Stimulated activated CD8-positive, alpha-beta memory T cell treated with anti-CD3 and anti-CD28 coated beads, Interleukin-15, amount 100 ng/mL, for 1 hour (primary cell): ENCODE results near the gene AKR1B15.

Source experiments
- DNase-seq: peaks from one replicate; pipeline ENCODE4 v3.0.0-alpha.2; 2020; ENCODE audit warnings: low read depth

The AKR1B15 gene

DNA sequence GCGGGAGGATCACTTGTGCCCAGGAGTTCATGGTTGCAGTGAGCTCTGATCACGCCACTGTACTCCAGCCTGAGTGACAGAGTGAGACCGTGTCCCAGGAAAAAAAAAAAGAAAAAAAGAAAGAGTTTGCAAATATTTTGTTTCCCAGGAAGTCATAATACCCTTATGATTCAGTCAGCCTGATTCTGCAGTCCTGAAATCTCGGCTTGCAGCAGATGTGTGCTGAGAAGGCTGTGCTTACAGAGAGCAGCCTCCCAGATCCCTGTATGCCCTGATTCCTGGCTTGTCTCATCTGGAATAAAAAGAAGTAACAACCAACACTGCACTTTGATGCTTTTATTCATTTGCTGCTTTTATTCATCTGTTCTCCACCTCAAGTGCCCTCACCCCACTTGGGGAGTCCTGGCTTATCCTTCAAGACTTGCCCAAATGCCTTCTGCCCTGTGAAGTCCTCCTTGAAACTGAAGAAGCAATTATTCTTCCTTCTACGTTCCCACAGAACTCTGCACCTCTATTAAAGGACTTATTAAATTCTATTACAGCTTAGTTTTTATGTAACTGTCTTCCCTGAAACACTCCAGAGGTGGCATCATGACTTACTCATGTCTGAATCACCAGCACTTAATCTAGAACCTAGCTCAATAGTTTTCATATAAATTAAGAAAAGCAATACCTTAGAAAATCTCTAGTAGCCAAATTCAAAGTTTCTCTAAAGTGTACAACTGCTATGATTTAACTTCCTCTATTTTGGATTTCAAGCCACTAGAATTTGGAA lies 70.0 kb downstream of the AKR1B15 start:
- no peak for DNase-seq

DNA sequence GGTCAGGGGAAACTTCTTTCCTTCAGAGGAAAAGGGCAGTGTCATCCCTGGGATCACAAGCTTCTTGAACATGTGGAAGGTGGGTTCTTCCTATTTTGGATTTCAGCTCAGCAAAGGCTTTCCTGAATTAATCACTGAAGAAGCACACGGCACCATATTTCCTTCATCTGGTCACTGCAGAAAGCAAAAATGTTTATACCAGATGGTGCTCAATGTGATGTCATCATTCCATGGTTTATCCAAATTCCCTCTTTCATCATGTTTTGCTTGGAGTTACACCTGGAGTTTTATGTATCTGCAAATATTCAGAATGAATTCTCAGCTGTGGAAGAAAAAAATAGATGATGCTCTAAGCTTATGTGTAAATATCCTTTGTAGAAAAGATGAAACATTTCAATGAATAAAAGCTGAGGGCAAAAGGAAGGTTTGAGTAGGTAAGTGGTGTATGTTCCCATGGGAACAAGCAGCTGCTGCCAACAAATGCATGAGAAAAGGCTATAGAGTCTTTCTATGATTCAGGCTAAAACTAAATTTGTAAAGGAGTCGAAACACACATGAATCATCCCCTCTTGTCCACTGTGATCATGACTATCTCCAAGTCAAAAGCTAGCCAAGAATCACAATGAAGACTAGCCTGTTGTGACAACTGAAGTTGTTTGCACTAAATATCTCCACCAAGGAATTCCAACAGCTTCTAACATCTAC lies 70.9 kb downstream of the AKR1B15 start:
- no peak for DNase-seq

DNA sequence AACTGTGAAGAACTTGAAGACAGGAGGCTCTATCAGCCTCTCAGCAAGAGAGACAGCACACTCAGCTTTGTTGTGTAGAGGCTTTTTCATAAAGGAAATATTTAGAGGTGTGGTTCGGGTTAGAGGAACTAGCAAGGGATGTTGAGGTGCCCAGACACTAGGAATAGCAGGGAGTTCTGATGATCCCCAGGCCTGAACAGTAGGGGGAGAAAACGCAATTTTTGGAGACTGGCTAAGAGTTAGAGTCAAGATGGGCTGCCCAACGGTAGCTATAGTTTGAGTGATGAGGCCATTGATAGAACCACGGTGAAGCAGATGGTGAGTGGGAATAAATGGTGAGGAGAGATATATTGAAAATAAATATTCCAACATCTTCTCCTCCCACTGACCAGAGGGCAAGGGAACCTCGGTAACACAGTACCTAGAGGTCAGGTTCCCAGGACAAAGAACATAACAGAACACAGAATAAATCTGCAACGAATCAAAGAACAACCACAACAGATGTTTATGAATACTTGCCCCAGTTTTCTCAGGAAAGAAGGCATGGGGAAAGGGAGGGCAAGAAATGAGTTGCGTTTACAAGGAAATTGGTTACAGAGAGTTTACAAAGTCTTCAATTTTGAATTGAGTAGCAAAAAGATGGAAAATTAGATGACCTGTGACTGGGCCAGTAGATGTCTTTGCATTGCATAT lies 73.5 kb downstream of the AKR1B15 start:
- no peak for DNase-seq

DNA sequence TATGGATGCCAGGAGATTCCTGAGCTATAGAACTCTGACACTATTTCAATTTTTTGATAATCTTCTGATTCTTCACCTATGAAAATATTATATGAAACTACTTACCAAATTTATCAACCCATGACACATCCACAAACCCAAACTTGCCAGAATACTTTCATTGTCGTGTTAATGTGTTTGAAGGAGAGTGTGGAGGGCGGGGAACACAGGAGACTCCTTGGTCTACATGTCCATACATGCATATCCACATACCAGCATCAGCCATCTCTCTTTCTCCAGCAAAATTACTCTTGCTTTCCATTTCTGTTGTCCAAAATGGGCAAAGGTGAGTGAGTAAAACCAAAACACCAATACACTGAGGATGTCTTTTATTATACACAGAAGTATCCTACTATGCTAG lies 74.3 kb downstream of the AKR1B15 start:
- no peak for DNase-seq

DNA sequence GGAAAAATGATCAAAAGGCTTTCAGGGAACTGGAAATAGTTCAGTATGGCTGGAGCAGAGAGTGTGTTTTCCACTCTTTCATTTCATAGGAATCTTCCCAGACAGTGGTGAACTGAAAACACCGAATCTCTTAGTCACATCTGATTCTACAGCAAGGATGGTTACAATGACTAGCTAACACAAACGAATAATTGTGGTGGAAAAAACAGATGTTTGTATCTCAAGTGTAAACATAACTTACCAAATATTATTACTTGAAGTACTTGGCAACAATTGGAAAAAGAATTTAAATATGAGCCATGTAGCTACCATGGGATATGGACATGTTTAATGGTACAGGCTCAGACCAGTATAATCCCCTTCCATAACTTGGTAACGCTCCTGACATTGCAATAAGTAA lies 76.6 kb downstream of the AKR1B15 start:
- DNase-seq: no peak

DNA sequence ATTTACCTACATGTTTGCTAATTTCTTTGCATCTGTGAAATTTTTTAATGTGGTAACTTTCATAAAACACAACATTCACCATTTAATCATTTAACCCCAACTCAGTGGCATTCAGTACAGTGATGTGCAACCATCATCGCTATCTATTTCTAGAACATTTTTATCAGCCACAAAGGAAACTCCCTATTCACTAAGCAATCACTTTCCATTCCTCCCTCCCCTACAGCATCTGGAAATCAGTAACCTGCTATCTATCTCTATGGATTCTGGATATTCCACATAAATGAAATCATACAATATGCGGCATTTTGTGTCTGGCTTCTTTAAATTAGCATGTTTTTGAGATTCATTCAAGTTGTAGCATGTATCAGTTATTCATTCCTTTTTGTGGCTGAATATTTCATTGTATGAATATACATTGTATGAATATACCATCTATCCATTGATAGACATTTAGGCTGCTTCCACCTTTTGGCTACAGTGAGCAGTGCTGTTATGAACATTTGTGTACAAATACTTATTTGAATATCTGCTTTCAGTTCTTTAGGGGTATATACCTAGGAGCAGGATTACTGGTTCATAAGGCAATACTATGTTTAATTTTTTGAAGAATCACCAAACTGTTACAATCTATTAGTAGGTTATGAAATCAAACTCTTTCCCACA lies 78.3 kb downstream of the AKR1B15 start:
- DNase-seq: no peak

DNA sequence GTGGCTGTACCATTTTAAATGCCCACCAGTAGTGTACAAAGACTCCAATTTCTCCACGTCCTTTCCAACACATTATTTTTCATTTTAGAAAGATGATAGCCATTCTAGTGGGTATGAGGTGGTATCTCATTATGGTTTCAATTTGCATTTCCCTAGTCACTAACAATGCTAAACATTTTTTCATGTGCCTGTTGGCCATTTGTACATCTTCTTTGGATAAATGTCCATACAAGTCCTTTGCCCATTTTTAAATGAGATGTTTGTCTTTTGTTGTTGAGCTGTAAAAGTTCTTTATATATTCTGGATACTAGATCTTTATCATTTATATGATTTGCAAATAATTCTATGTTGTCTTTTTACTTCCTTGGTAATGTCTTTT lies 78.9 kb downstream of the AKR1B15 start:
- DNase-seq: no peak

DNA sequence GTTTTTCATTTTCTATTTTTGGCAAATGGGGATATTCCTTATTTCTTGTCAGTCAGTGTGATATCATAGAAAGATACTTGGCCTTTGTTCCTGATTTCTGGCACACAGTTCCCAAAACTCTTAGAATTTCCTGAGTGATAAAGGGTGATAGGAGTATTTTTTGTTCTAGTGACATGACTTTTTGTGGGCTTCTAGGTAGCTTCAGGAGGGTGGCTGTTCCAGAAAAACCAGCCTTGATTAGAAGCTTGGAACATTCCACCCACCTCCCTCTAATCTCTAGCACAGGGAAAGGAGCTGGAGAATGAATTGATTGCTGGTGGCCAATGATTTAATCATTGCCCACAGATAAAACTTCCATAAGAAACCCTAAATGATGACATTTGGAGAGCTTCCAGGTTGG lies 80.5 kb downstream of the AKR1B15 start:
- no peak for DNase-seq
